NOMO-1 treated with dmso at 0.1 percent for 144 hours (cell line): ENCODE results near the gene PLAC9.

Experiments
- DNase-seq: peaks from one replicate; lab custom pipeline; 2025; ENCODE audit not compliant: unreplicated experiment; lab: John Stamatoyannopoulos, UW

Gene PLAC9

DNA sequence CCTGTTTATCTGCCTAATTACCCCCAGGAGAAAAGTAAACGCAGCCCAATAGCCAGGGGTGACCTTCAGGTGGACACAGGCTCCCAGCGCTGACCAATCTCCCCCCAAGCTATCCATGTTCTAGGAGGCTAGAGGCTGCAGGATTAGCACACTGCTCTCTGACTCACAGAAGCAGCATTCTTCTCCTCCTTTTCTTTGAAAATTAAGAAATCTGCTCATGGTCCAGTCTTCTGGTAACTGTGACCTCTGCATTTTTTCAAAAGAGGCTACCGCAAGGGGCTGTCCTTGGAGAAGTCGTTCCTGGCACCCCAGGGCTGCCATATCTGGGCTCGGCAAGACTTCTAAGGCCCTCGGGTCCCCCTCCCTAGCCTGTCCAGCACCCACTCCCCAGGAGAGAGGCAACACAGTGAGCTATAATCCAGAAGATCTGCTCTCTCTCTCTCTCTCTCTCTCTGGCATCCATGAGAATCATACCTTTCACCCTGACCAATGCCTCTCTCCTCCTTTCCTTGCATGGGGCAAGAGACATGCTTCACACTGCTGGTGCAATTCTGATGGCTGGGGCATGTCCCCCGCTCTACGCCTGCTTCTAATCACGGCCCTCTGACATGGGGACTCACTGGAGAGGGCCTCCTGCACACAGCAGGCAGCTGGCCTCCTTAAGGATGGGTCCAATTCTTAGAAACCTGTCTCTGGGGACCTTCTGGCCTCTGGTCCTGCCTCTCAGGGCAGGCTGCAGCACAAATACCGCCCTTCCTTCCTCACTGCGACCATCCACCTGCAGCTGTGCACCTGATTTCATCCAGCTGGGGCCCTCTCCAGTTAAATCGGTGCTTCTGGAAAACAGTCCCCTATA, 45.5 kb downstream of the PLAC9 start:
- DNase-seq: no peak

DNA sequence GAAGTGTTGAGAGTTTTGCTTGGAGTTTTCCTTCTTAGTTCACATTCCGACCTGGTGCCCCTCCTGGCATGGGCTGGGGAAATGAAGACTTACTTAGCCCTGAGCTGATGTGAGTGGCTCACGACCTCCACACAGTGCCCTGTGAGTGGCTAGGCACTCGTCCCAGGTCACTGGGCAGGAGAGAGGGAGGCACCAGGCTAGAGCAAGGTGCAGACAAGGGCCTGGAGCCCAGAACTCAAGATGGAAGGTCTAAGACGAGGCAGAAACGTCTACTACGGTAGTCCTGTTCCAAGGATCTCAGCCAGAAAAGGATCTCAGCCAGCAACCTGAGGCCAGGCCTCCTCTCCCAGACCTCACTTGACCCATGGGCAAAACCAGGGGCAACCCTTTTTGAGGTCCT, 50.5 kb downstream of the PLAC9 start:
- no peak for DNase-seq

DNA sequence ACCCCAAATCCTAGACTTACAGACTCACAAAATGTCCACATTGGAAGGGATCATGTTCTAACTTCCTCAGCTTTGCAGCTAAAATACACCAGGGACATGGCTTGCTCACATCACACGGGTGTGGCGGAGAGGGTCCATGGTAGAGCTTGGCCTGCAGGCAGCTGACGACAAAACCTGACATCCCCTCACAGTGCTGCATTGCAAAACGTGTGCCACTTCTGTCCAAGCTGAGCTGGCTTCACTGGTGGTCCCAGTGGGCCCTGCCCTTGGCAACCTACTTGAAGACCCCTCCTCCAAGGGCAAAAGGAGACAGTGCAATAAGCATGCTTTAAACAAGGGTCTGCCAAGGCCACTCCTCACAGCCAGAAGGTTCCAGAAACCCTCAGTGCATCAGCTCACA, 50.9 kb downstream of the PLAC9 start:
- no peak for DNase-seq

DNA sequence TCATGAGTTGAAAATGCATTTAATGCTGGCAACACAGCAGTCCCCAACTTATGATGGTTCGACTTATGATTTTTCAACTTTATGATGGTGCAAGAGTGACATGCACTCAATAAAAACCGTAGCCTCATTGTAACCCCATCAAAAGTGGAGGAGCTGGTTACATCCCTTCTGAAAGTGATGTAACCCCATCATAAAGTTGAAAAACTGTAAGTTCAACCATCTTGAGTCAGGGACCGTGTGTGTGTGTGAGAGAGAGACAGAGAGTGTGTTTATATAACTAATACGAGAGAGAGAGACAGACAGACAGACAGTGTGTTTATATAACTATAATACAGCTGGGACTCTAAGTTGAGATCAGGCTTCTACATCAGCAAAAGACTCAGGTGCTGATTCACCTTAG, 51.8 kb downstream of the PLAC9 start:
- DNase-seq: no peak

DNA sequence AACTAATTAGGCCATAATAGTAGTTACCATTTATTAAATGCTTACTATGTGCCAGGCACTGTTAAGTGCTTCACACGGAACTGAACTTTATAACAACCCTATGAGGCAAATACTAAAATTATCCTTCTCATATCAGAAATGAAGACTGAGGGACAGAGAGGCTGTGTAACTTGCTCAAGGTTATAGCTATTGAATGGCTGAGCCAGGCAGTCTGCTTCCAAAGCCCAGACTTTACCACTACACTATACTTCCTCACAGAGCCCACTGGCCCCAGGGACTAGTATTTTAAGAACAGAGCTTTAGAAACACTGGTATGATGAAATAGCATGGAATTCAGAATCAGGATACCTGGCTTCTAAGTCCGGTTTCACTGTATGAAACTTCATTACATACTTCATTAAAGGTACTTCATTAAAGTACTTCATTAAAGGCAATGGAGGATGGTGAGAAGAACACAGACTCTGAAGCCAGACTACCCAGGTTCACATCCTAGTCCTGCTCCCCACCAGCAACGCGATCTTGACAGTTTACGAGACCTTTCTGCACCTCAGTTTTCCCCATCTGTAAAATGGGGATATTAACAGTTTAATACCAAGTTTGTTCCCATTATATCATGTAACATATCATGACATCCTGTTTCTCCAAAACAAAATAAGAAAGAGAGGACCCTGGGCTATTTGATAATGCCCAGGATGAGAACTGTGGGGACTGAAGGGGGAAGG, 53.2 kb downstream of the PLAC9 start:
- DNase-seq: no peak

GRCh38 chr10:80186364-80187012, 54.0 kb downstream of the PLAC9 start:
- no peak for DNase-seq

DNA sequence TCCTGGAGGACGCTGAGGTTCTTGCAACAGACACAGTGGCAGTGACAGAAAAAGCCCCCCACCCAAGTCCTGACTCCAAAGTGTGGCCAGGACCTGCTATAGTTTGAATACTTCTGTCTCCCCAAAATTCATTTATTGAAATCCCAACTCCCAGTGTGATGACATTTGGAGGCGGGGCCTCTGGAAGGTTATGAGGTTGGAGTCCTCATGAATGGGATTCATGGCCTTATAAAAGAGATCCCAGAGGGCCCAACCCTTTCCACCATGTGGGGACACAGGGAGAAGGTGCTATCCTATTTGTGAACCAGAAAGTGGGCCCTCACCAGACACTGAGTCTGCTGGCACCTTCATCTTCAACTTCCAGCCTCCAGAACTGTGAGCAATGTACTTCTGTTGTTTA, 54.5 kb downstream of the PLAC9 start:
- no peak for DNase-seq

GRCh38 chr10:80187465-80188409, 55.2 kb downstream of the PLAC9 start:
- peak; percentile 76 for DNase-seq

DNA sequence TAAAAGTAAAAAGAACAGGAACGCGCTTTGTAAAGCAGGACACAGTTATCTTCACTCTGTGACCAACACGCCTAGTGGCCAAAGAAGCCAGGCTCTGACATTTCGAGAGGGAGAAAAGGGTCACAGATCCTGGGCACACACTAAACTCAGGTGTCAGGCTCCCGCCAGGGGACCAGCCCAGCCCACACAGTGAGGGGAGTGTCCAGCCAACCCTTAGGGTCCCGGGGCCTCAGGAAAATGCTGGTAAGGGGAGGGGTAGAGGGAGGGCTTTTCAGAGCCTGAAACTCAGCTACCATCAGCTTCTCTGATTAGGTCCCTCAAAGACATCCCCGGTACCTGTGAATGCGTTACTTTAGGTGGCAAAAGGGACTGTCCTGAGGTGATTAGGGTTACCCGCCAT, 56.2 kb downstream of the PLAC9 start:
- no peak for DNase-seq

- no peak for DNase-seq
Measured at GRCh38 chr10:80191589-80192270, 59.2 kb downstream of the PLAC9 start.

- no peak for DNase-seq
Measured at GRCh38 chr10:80192553-80192952, 60.0 kb downstream of the PLAC9 start.

DNA sequence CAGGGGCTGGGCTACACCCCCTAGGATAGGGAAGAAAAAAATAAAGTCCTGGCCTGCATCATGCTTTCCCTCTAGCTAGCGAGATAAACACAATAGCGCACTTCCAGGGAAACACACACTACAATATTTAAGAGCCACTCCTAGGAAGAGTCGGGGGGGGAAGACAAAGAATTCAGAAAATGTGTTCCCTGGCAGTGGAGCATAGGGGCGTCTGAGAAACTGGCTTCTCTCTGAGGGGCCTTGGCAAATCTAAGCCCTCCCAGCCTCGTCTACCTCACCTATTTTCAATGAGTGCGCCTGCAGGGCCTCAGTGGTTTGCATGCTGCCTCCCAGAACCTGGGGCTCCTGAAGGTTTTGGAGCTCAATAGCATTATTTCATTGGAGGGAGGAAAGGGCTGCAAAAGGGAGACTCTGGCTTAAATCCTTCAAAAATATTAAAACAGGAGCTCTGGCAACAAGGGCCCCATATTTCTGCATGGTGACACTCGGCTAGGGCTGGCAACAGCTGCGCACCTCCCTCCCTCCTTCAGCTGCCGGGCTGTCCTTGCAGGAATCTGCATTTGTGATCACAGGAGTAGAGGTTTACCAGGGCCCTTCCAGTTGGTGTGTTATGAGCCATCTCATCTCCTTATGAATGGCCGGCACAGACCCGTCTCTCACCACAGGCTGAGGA, 62.0 kb downstream of the PLAC9 start:
- DNase-seq: no peak
